Stimulated activated CD4-positive, alpha-beta T cell treated with anti-CD3 and anti-CD28 coated beads, Interleukin-1b, Interleukin-23, amount 100 ng/mL, for 4 hours (primary cell): ENCODE data around the gene MEG3.

Experiments used
- DNase-seq, 2 donors: peaks; one replicate each; pipeline ENCODE4 v3.0.0-alpha.2; 2020; ENCODE audit warnings: low read depth in 2 of 2

Gene MEG3

GRCh38 chr14:100864960-100865681 lies 39.2 kb downstream of the MEG3 start:
- DNase-seq, result no peak

GRCh38 chr14:100865682-100866591 lies 40.0 kb downstream of the MEG3 start:
- no peak for DNase-seq

- DNase-seq, result no peak
Observed at GRCh38 chr14:100866666-100867630, 41.0 kb downstream of the MEG3 start.

- DNase-seq, result no peak
Observed at GRCh38 chr14:100867631-100868315, 41.9 kb downstream of the MEG3 start.

DNA sequence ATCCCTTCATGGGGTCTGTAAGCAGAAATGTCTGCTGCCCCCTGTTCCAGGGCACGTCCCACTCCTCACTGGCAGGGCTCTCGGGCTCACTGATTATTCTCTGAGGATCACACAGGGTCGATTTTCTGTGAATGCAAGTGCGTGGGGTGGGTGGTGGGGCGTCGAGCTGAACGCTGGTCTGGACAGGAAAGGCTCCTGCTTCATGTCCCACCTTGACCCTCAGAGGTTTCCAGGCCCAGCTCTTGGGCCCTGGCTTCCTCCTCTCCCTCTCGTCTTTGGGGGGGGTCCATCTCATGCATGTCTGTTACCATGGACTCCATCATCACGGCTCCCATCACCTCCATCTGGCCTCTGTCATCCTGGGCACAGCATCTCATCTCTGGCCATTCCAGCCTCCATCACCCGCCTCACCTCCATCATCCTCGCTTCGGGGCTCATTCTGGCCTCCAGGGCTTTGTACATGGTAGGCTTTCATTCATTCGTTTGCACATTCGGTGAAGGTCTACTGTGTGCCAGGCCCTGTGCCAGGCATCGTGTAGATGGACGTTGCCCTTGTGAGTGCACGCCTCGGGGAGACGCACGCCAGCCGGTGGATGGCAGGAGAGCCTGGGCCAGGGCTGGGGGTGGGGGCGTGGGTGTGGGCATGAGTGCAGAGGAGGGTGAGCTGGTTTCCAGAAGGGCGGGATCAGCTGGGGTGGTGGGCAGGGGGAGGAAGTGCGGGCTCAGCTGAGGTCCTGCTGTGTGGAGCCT lies 42.9 kb downstream of the MEG3 start:
- no peak for DNase-seq

GRCh38 chr14:100871234-100872186 lies 45.6 kb downstream of the MEG3 start:
- no peak for DNase-seq

GRCh38 chr14:100872259-100873095 lies 46.6 kb downstream of the MEG3 start:
- DNase-seq, result no peak

DNA sequence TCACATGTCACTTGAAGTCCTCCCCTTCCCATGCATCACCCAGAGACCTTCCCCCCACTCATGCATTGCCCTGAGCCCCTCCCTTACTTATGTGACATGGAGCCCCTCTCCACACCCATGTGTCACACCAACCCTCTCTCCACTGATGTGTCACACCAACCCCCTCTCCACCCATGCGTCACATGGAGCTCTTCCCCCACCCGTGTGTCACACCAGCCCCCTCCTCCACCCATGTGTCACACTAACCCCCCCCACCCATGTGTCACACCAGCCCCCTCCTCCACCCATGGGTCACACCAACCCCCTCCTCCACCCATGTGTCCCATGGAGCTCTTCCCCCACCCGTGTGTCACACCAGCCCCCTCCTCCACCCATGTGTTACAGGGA lies 47.2 kb downstream of the MEG3 start:
- no peak for DNase-seq

DNA sequence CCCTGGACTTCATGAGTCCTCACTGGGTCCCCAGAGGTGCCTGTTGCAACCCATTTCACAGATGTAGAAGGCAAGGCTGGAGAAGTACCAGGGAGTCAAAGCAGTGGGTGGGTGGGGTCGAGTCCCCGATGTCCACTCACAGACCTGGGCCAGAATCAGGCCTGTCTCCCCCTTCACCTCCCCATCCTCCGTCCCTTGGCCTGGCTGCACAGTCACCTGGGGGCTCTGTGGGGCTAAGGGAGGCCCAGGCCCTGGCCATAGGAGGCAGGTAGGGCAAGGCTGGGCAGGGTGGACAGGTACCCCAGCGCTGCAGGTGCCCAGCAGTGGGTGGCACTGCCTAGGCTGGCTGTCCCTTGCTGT lies 48.1 kb downstream of the MEG3 start:
- no peak for DNase-seq

DNA sequence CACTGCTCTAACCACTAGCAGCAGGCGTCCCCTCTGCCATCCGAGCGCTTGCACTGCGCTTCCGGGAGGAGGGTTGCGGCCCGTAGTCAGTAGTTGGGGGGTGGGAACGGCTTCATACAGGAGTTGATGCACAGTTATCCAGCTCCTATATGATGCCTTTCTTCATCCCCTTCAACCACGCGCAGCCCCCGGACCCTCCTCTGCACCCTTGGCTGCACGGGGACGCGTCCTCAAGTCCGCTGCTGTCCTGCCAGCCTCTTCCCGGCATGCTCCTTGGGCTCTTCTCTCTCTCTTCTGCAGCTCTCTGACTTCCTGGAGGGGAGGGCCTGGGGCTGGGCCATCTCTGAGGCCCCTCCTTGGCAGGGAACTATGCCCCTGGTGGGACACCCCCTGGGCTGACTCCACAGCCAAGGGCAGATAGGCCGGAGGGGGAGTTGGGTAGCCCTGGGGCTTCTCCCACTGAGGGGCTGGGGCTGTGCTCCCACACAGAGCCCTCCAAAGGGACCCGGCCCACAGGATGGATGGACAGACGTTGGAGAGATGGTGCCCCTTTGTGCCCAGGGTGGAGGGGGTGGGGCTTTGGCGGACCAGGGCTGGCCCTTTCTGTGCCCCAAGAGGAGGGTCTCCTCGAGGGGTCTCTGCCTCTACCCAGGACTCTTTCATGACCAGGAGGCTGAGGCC lies 48.6 kb downstream of the MEG3 start:
- no peak for DNase-seq

DNA sequence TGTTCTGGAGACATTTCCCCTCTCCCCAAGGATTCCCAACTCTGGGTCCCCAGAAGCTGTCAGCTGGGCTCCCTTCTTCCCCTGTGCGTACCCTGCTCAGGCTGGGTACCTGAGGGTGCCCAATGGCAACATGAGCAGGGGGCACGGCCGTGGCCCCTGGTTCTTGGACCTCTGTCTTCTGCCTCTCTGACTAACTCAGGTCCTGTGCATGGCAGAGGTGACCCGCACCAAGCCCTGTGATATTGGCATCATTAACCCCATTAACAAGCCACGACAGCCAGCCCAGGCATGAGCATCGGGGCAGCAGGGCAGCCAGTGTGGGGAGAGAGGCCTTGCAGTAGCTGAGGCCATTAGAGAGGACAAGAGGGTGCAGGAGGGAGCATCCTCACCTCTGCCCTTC lies 49.2 kb downstream of the MEG3 start:
- DNase-seq, result no peak

DNA sequence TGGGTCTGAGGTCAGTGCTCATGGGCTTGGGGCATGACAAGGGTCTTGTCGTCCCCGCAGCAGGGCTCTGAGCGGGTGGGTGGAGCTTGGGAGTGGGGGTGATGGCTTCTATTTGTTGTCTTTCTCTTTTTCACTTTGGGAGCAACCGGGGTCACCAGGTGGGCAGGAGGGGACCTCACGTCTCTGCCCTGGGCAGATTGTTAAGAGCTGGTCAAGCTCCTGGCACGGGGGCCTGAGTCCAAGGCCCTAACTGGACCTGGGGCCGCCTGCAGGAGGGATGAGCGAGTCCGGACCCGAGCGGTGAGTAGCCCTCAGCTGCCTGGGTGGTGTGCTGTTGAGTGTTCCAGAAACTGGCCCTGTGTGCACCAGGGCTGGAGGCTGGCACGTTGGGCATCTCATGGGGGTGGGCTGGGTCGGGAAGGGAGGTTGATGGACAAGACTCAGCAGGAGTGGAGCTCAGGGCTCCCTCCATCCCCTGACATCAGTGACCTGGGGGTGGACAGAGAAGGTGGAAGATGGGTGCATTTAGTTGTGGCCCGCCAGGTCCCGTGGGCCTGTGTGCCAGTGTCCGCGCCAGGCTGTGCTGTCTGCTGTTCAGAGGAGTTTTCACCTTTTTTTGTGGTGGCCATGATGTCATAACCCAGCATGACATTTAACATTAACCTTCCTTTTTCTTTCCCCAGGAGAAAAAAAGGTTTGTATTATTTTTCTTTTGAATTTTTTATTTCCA lies 50.1 kb downstream of the MEG3 start:
- no peak for DNase-seq

GRCh38 chr14:100878271-100879146 lies 52.6 kb downstream of the MEG3 start:
- no peak for DNase-seq

- no peak for DNase-seq
Observed at GRCh38 chr14:100879194-100879593, 53.3 kb downstream of the MEG3 start.

GRCh38 chr14:100879782-100880181 lies 53.9 kb downstream of the MEG3 start:
- DNase-seq, result no peak
